NCI-H524 treated with DMSO at 0.1 percent for 48 hours (cell line): ENCODE results near the gene CYTH4.

ENCODE experiments used
- DNase-seq: peaks from one replicate; lab custom pipeline; 2025; lab: John Stamatoyannopoulos, UW

CYTH4 gene

GRCh38 chr22:37330200-37331033 lies 48.1 kb downstream of the CYTH4 start:
- DNase-seq: peak; percentile 44

- DNase-seq: no peak
Observed at GRCh38 chr22:37331034-37331428, 48.7 kb downstream of the CYTH4 start.

GRCh38 chr22:37331856-37332536 lies 49.7 kb downstream of the CYTH4 start:
- DNase-seq: no peak

GRCh38 chr22:37333724-37334460 lies 51.6 kb downstream of the CYTH4 start:
- DNase-seq: no peak

GRCh38 chr22:37334461-37334858 lies 52.2 kb downstream of the CYTH4 start:
- no peak for DNase-seq

GRCh38 chr22:37334859-37335805 lies 52.8 kb downstream of the CYTH4 start:
- no peak for DNase-seq

- no peak for DNase-seq
Observed at GRCh38 chr22:37335806-37336199, 53.5 kb downstream of the CYTH4 start.

- DNase-seq: no peak
Observed at GRCh38 chr22:37336579-37336978, 54.3 kb downstream of the CYTH4 start.

GRCh38 chr22:37337204-37337943 lies 55.1 kb downstream of the CYTH4 start:
- no peak for DNase-seq

GRCh38 chr22:37338539-37339246 lies 56.4 kb downstream of the CYTH4 start:
- no peak for DNase-seq

- peak; percentile 66 for DNase-seq
Observed at GRCh38 chr22:37340331-37341262, 58.3 kb downstream of the CYTH4 start.

GRCh38 chr22:37342065-37342464 lies 59.8 kb downstream of the CYTH4 start:
- no peak for DNase-seq

GRCh38 chr22:37343348-37343747 lies 61.0 kb downstream of the CYTH4 start:
- no peak for DNase-seq

- no peak for DNase-seq
Observed at GRCh38 chr22:37343863-37344734, 61.8 kb downstream of the CYTH4 start.

- DNase-seq: no peak
Observed at GRCh38 chr22:37344735-37345449, 62.6 kb downstream of the CYTH4 start.

- peak; percentile 59 for DNase-seq
Observed at GRCh38 chr22:37345863-37346504, 63.7 kb downstream of the CYTH4 start.

GRCh38 chr22:37346505-37346895 lies 64.2 kb downstream of the CYTH4 start:
- no peak for DNase-seq
